ENCODE measurements around the gene CDCA5. TPM values are rescaled to one million over a fixed set of nuclear protein-coding genes. Genes with fewer than 3 reads are reported as not detected.
A peak's percentile ranks its signal among the peaks of the same experiment; 100 is the strongest.

Gene CDCA5
- total RNA-seq, 1 experiment from 2014 or later = 72.1 TPM

GRCh38 chr11:65110354-65110861 lies 26.6 kb upstream of the CDCA5 start:
- Histone ChIP-seq H4K20me1 (ENCODE audit: insufficient read depth) (no peaks in the 10 kb centered on the region), H3K4me3 (replicated peaks in 1 of 2; ENCODE audit: low read depth in 1 of 2, low read length in 2 of 2) (no peak overlapping the region), H3K27ac (ENCODE audit: low read depth, low read length) (peak overlapping the region; percentile 82), H3K9me2 (ENCODE audit: insufficient read depth) (no peaks in the 10 kb centered on the region), H2AFZ (ENCODE audit: low read depth, low read length, poor library complexity, severe bottlenecking) (no peak overlapping the region), H3K9me3 (ENCODE audit: control insufficient read depth in 1 of 2, insufficient read depth in 1 of 2, low read depth in 1 of 2, low read length in 2 of 2) (no peaks in the 10 kb centered on the region), H3K36me3 (ENCODE audit: control insufficient read depth in 1 of 2, insufficient read depth in 2 of 2, low read length in 2 of 2) (0 out of 4 replicates have a peak, but pooled peaks cover 0 to 4% of the 10 kb centered on the region in 2 experiments), H3K9ac (ENCODE audit: low read length) (peak overlapping the region; percentile 35; the same call in 1 of the 2 replicates), H3K27me3 (ENCODE audit: insufficient read depth, low read length) (no peaks in the 10 kb centered on the region), H3K79me2 (ENCODE audit: insufficient read depth, low read length) (0 out of 2 replicates have a peak, but pooled peaks cover under 1% of the 10 kb centered on the region), H3K4me2 (ENCODE audit: low read length) (peak overlapping the region; percentile 92), H3K4me1 (ENCODE audit: control insufficient read depth in 1 of 2, insufficient read depth in 2 of 2, low read length in 2 of 2) (peaks cover 15 to 35% of the 10 kb centered on the region in 2 experiments)
- DNase-seq (ENCODE audit: low read depth, low spot score) = no peak
- ChIA-PET RAD21 (ENCODE audit: low non-redundant PET in 1 of 2, low total read pairs in 2 of 2, uncharacterized antibody in 2 of 2, unreplicated experiment in 2 of 2) (no interaction called here), POLR2A (interaction anchor here (1.9 to 3.7 kb wide), 2 partner anchors 12 to 13 kb away, joined by 20 to 21 read pairs; partner anchors contain the start of genes FAU, MRPL49 and VPS51), CTCF (interaction anchor here (0.8 to 3.2 kb wide), 15 partner anchors 12 to 266 kb away, joined by 3 to 20 read pairs (median 4); partner anchors contain the start of genes CAPN1, CDC42BPG, FAU and MRPL49)
- no TSS peak for BruUV-seq (replicated peaks)
- TF ChIP-seq EGR1 (IDR thresholded peaks at IDR 0.05; ENCODE audit: low read depth) = no peak
- TF ChIP-seq YY1 (IDR thresholded peaks at IDR 0.05; ENCODE audit: extremely low read depth, insufficient replicate concordance, low read depth, low read length) = peak; percentile 25
- TF ChIP-seq POLR2AphosphoS5 (IDR thresholded peaks at IDR 0.05; ENCODE audit: low read depth, low read length) = no peak; the same call in 1 of the 2 replicates
- peak in 2 of 3 experiments; percentile 94 to 97; a peak in 4 of 6 replicates for TF ChIP-seq CTCF (IDR thresholded peaks at IDR 0.05 in 2 of 3, conservative IDR thresholded peaks at IDR 0.05 in 1 of 3; ENCODE audit: borderline replicate concordance in 1 of 3, insufficient read depth in 1 of 3, low read depth in 2 of 3, low read length in 2 of 3)
- TF ChIP-seq, protein P1, sequence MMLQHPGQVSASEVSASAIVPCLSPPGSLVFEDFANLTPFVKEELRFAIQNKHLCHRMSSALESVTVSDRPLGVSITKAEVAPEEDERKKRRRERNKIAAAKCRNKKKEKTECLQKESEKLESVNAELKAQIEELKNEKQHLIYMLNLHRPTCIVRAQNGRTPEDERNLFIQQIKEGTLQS (IDR thresholded peaks at IDR 0.05) = no peak
- TF ChIP-seq ZBTB33 (IDR thresholded peaks at IDR 0.05; ENCODE audit: extremely low read depth, insufficient replicate concordance, low read length) = no peak
- TF ChIP-seq ELF1 (IDR thresholded peaks at IDR 0.05; ENCODE audit: borderline replicate concordance, low read depth) = no peak
- TF ChIP-seq SIN3A (IDR thresholded peaks at IDR 0.05; ENCODE audit: low read depth) = no peak
- ATAC-seq = peak; percentile 44
- intact Hi-C loops (cut with micrococcal nuclease) = loop anchor here (1.0 to 10.0 kb wide), 4 partner anchors 72 to 264 kb away; partner anchors contain the start of genes ATG2A and CAPN1
